Gastroesophageal sphincter (tissue), 3 donors: ENCODE results near the gene L3MBTL4.

Experiments used
- CTCF ChIP-seq, 4 experiments: fragments of 200-600 bp in 2 of 4; fragments of 450-650 bp in 2 of 4; sonication (generic) in 1 of 4; IDR thresholded peaks; one replicate each; pipeline ENCODE4 v1.5.1; 2017 to 2019; ENCODE audit warnings: antibody characterized with exemption in 4 of 4, mild to moderate bottlenecking in 2 of 4, moderate library complexity in 2 of 4
- EP300 ChIP-seq: sonication (generic); formaldehyde crosslinking; IDR thresholded peaks from one replicate; pipeline ENCODE4 v1.6.1; 2017; ENCODE audit warnings: antibody characterized with exemption, mild to moderate bottlenecking
- POLR2A ChIP-seq, 2 donors: fragments of 450-650 bp; IDR thresholded peaks; one replicate each; pipeline ENCODE4 v1.6.1; 2017; ENCODE audit warnings: antibody characterized with exemption in 2 of 2, mild to moderate bottlenecking in 2 of 2, moderate library complexity in 1 of 2
- POLR2AphosphoS5 ChIP-seq: sonication (generic); formaldehyde crosslinking; IDR thresholded peaks from one replicate; pipeline ENCODE4 v1.6.1; 2017; ENCODE audit warnings: antibody characterized with exemption

- TF ChIP-seq CTCF (IDR thresholded peaks at IDR 0.05) (no peak), EP300 (no peak), POLR2A (IDR thresholded peaks at IDR 0.05) (no peak), POLR2AphosphoS5 (no peak)
Measured at GRCh38 chr18:6221602-6222014, 193.1 kb downstream of the L3MBTL4 start.
